Pancreas (tissue), 10 donors: Measurements from ENCODE around the gene IFNL1. TPM values are rescaled to one million over a fixed set of nuclear protein-coding genes. Genes with fewer than 3 reads are reported as not detected.
"Not testable (repeated sequence)": the region's sequence is repeated elsewhere in the genome, so short reads cannot be mapped to it uniquely, and the experiment has no call there.

ENCODE experiments used
- ATAC-seq, 4 donors: fragments of 200-7000 bp; cut with Tn5 transposase; one replicate each; pipeline versions ENCODE4 v1.8.0 to v1.9.1; 2020; ENCODE audit warnings: mild to moderate bottlenecking in 4 of 4, moderate library complexity in 4 of 4
- DNase-seq, 6 donors: peaks; one replicate each; pipeline ENCODE4 v3.0.0-alpha.2; 2020
- FAIRE-seq: peaks from 2 replicates; lab custom pipeline; 2012; peaks lifted over from hg19 to GRCh38; lab: Jason Lieb, UNC
- H3K27ac ChIP-seq, 4 donors: fragments of 200-600 bp; sonication (generic); 1 replicate in 3 of 4; 2 replicates in 1 of 4; pipeline versions ENCODE4 v1.5.0 to v1.8.0; 2020
- H3K27me3 ChIP-seq, 4 donors: fragments of 200-600 bp; one replicate each; pipeline ENCODE4 v1.8.0; 2021
- H3K36me3 ChIP-seq, 3 donors: fragments of 200-600 bp; sonication (generic) in 1 of 3; one replicate each; pipeline versions ENCODE4 v1.5.0 to v1.8.0; 2020 to 2021
- H3K4me1 ChIP-seq, 3 donors: fragments of 200-600 bp; one replicate each; pipeline ENCODE4 v1.8.0; 2021
- H3K4me3 ChIP-seq, 4 donors: fragments of 200-600 bp; sonication (generic) in 2 of 4; one replicate each; pipeline versions ENCODE4 v1.5.0 to v1.8.0; 2020 to 2021
- H3K9me3 ChIP-seq, 4 donors: fragments of 200-600 bp; one replicate each; pipeline ENCODE4 v1.8.0; 2021
- CTCF ChIP-seq, 4 donors: fragments of 200-600 bp; sonication (generic) in 3 of 4; IDR thresholded peaks; one replicate each; pipeline versions ENCODE4 v1.5.0 to v1.8.0; 2021; ENCODE audit warnings: antibody characterized with exemption in 4 of 4
- WGBS, 2 donors: extraction: QIAGEN DNeasy Blood & Tissue Kit; methylation state at CpG; one replicate each; pipeline ENCODE4 v1.1.7; 2013; 5-methylcytosine and 5-hydroxymethylcytosine counted together
- intact Hi-C, 3 donors: fragments of 100-400 bp; cut with DNase I; formaldehyde crosslinking; loops; one replicate each; pipeline versions ENCODE4 v1.11.1 to v1.14.2; 2022
- polyA plus RNA-seq, 2 donors: library from polyadenylated mRNA; stranded (reverse); fragments of 200-250 nt; gene quantifications; one replicate each; pipeline ENCODE4 v1.2.3, GENCODE V29; 2013
- total RNA-seq, 6 donors: library from RNA; stranded (reverse); fragmentation: NEBNext Ultra II Directional in 4 of 6; extraction: Animal tissue kit (Norgen Biotek cat#: 25700) in 4 of 6; gene quantifications; one replicate each; pipeline versions ENCODE4 v1.2.1 to v1.2.4, GENCODE V29; 2021 to 2023
- donor health status: healthy with polysubstance abuse.
- donor health status: DM: no; HTN: no; CAD: no; lungs with moderate emphysema.
- donor health status: DM: no; HTN: no; CAD: no.
- donor health status: control.
- donor health status: control.
- donor health status: Bipolar disorder and iron deficiency.
- donor health status: DM: yes; HTN: yes; CAD: no.
- donor health status: DM: no; HTN: no; CAD: no.
- donor health status: DM: no; HTN: no; CAD: no.
- donor health status: DM: yes; HTN: yes; CAD: no.

IFNL1 gene
- total and polyA plus RNA-seq, 8 donors, result not detected

DNA sequence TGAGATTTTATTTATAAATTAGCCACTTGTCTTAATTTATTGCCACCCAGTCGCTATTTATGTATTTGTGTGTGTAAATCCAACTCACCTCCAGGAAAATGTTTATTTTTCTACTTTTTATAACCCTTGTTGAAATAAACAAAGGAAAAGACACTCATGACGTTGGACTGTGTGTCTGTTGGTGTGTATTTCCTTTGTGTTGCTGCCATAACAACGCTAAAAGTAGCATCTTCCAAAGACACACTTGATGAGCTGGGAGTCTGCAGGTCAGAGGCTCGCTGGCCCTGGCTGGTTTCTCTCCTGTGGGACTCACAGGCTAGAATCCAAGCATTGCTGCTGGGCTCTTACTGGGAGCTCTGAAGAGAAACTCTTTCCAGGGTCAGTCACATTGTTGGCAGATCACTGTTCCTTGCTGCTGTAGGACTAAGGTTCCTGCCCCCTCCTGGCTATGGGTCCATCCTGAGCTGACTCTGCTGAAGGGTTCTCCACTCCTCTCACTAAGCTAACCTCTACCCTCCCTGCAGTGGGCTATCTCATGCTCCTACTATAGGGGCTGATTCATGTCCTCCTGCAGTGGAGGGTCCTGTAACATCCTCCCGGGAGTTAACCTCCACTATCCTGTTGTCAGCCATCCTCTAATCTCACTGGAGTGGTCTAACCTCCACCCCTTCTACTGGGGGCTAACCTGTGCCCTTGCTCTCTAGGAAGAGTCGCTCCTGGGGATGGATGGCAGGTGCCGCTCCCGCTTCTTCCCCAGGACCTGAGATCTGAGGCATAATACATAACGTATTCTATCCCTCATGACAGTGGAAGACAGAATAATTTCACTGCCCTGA is 26.0 kb upstream of the IFNL1 start:
- H3K4me3 ChIP-seq, result no peak overlapping the region
- ATAC-seq (no peak), DNase-seq (peak in 1 of 6 donors; percentile 16), FAIRE-seq (no peak)
- WGBS, 2 donors, result 82 to 83% methylated on average over 9 of the region's 9 CpGs
- no peaks in the 10 kb centered on the region for H3K9me3 ChIP-seq
- intact Hi-C loops, result no loop called here
- H3K36me3 ChIP-seq, result no peaks in the 10 kb centered on the region
- H3K27me3 ChIP-seq, result no peaks in the 10 kb centered on the region
- no peaks in the 10 kb centered on the region for H3K4me1 ChIP-seq
- no peak overlapping the region for H3K27ac ChIP-seq
- TF ChIP-seq CTCF (IDR thresholded peaks at IDR 0.05), result no peak

- peak in 1 of 6 donors; percentile 3 for DNase-seq
- WGBS, 2 donors, result 87 to 90% methylated on average over 5 of the region's 5 CpGs
- H3K4me1 ChIP-seq, ATAC-seq, H3K27ac ChIP-seq, H3K27me3 ChIP-seq, H3K9me3 ChIP-seq, intact Hi-C loops, H3K36me3 ChIP-seq, FAIRE-seq, H3K4me3 ChIP-seq: not testable (repeated sequence)
Observed at GRCh38 chr19:39273859-39274258, 22.3 kb upstream of the IFNL1 start.

GRCh38 chr19:39275578-39275977 is 20.6 kb upstream of the IFNL1 start:
- DNase-seq, result no peak
- FAIRE-seq, result no peak
- TF ChIP-seq CTCF (IDR thresholded peaks at IDR 0.05), result no peak
- no peaks in the 10 kb centered on the region for H3K36me3 ChIP-seq
- H3K9me3 ChIP-seq, result no peaks in the 10 kb centered on the region
- ATAC-seq, result no peak
- 83 to 87% methylated on average over 5 of the region's 5 CpGs for WGBS, 2 donors
- intact Hi-C loops, result no loop called here
- H3K27me3 ChIP-seq, result no peaks in the 10 kb centered on the region
- H3K4me3 ChIP-seq, result no peak overlapping the region
- no peaks in the 10 kb centered on the region for H3K4me1 ChIP-seq
- H3K27ac ChIP-seq, result no peak overlapping the region

- Histone ChIP-seq H3K36me3 (no peaks in the 10 kb centered on the region), H3K27me3 (no peaks in the 10 kb centered on the region), H3K4me3 (no peak overlapping the region), H3K4me1 (no peaks in the 10 kb centered on the region), H3K27ac (no peak overlapping the region), H3K9me3 (no peaks in the 10 kb centered on the region)
- FAIRE-seq (no peak), ATAC-seq (no peak), DNase-seq (peak in 1 of 6 donors; percentile 6)
- TF ChIP-seq CTCF (IDR thresholded peaks at IDR 0.05), result no peak
- intact Hi-C loops, result no loop called here
- 90 to 91% methylated on average over 5 of the region's 5 CpGs for WGBS, 2 donors
Observed at GRCh38 chr19:39276740-39277139, 19.5 kb upstream of the IFNL1 start.

DNA sequence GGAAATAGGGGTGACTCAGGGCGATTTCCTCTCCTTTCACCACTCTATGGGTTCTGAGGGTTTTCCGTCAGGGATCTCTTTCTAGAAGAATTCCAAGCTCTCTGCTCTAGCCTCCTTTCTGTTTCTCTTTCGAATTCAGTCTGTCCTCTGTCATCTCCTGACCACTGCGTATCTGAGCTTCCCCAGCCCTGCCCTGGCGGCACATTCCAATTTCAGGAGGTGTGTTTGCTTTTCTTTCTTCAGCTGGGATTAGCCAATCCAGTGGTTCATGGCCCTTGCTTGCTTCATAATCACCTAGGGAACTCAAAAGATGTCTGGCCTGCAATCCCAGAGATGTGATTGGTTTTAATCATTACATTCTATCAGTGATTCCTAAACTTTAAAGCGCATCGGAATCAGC is 18.6 kb upstream of the IFNL1 start:
- ATAC-seq (no peak), FAIRE-seq (no peak)

More for the DNA sequence above, 18.6 kb upstream of the IFNL1 start:
- WGBS, 2 donors, result 81 to 84% methylated on average over 7 of the region's 7 CpGs
- TF ChIP-seq CTCF (IDR thresholded peaks at IDR 0.05), result no peak
- Histone ChIP-seq H3K4me1 (no peaks in the 10 kb centered on the region), H3K9me3 (no peaks in the 10 kb centered on the region), H3K27ac (no peak overlapping the region), H3K27me3 (no peaks in the 10 kb centered on the region), H3K36me3 (no peaks in the 10 kb centered on the region), H3K4me3 (no peak overlapping the region)
- DNase-seq, result no peak
- intact Hi-C loops, result no loop called here
